HEK293 (cell line): ENCODE data around the gene HRH4.

Experiments
- CTCF ChIA-PET: fragments of 350-600 bp; formaldehyde crosslinking; extraction: SDS; loops from one replicate; lab custom pipeline; 2021; ENCODE audit warnings: antibody characterized with exemption; lab: Yijun Ruan, JAX
- POLR2A ChIA-PET: fragments of 300-600 bp; formaldehyde crosslinking; extraction: SDS; loops from one replicate; lab custom pipeline; 2020; ENCODE audit warnings: antibody characterized with exemption, inconsistent platforms; lab: Yijun Ruan, JAX
- H3K27ac ChIP-seq: fragments of 200-500 bp; sonication (Bioruptor generic); 2 replicates; pipeline ENCODE4 v1.5.1; 2014; ENCODE audit warnings: low read depth, low read length, control low read depth, inconsistent platforms; ENCODE audit errors: extremely low read depth
- H3K36me3 ChIP-seq, 2 experiments: fragments of 200-500 bp in 1 of 2; sonication (Bioruptor generic) in 1 of 2; 1 replicate in 1 of 2; 2 replicates in 1 of 2; pipeline ENCODE4 v1.5.1; 2014 to 2017; ENCODE audit warnings: inconsistent platforms in 2 of 2, low read length in 2 of 2; ENCODE audit not compliant: control insufficient read depth in 2 of 2, insufficient read depth in 1 of 2
- H3K4me1 ChIP-seq: fragments of 200-500 bp; sonication (Bioruptor generic); 2 replicates; pipeline ENCODE4 v1.5.1; 2014; ENCODE audit warnings: mild to moderate bottlenecking, low read length, inconsistent platforms; ENCODE audit not compliant: control insufficient read depth, insufficient read depth
- H3K4me3 ChIP-seq: 2 replicates; pipeline ENCODE4 v1.5.1; 2011; ENCODE audit warnings: low read depth, mild to moderate bottlenecking, control low read depth, low read length, moderate library complexity
- H3K9me3 ChIP-seq: fragments of 200-500 bp; sonication (Bioruptor generic); 2 replicates; pipeline ENCODE4 v1.5.1; 2014; ENCODE audit warnings: low read depth, low read length, inconsistent platforms; ENCODE audit not compliant: control insufficient read depth, insufficient read depth
- OSR2 ChIP-seq: fragments of 450-650 bp; formaldehyde crosslinking; IDR thresholded peaks from 2 replicates; pipeline ENCODE4 v1.5.1; 2016; ENCODE audit warnings: missing biosample characterization, missing genetic modification characterization
- PRDM10 ChIP-seq: fragments of 450-650 bp; formaldehyde crosslinking; IDR thresholded peaks from 2 replicates; pipeline ENCODE4 v1.5.1; 2016; ENCODE audit warnings: missing biosample characterization, missing genetic modification characterization
- TRIM28 ChIP-seq: IDR thresholded peaks from 2 replicates; pipeline ENCODE4 v1.6.1; 2011; ENCODE audit warnings: low read length, control low read depth, borderline replicate concordance
- WT1 ChIP-seq: fragments of 450-650 bp; formaldehyde crosslinking; IDR thresholded peaks from 2 replicates; pipeline ENCODE4 v1.5.1; 2016; ENCODE audit warnings: missing biosample characterization, missing genetic modification characterization
- YY1 ChIP-seq: fragments of 450-650 bp; formaldehyde crosslinking; IDR thresholded peaks from 2 replicates; pipeline ENCODE4 v1.5.1; 2018; ENCODE audit warnings: missing biosample characterization, missing genetic modification characterization
- ZNF121 ChIP-seq: fragments of 450-650 bp; formaldehyde crosslinking; IDR thresholded peaks from 2 replicates; pipeline ENCODE4 v1.5.1; 2016; ENCODE audit warnings: missing biosample characterization, missing genetic modification characterization
- ZNF148 ChIP-seq: fragments of 450-650 bp; formaldehyde crosslinking; IDR thresholded peaks from 2 replicates; pipeline ENCODE4 v1.5.0; 2017; ENCODE audit warnings: missing biosample characterization, missing genetic modification characterization, borderline replicate concordance
- ZNF157 ChIP-seq: fragments of 450-650 bp; formaldehyde crosslinking; IDR thresholded peaks from 2 replicates; pipeline ENCODE4 v1.5.1; 2016; ENCODE audit warnings: missing biosample characterization, missing genetic modification characterization
- ZNF169 ChIP-seq: fragments of 450-650 bp; formaldehyde crosslinking; IDR thresholded peaks from 2 replicates; pipeline ENCODE4 v1.5.1; 2016; ENCODE audit warnings: missing biosample characterization, missing genetic modification characterization
- ZNF324 ChIP-seq: fragments of 450-650 bp; formaldehyde crosslinking; IDR thresholded peaks from 2 replicates; pipeline ENCODE4 v1.5.1; 2016; ENCODE audit warnings: missing biosample characterization, missing genetic modification characterization
- ZNF350 ChIP-seq: fragments of 450-650 bp; formaldehyde crosslinking; IDR thresholded peaks from 2 replicates; pipeline ENCODE4 v1.5.0; 2017; ENCODE audit warnings: missing biosample characterization, mild to moderate bottlenecking, missing genetic modification characterization
- ZNF488 ChIP-seq: fragments of 450-650 bp; formaldehyde crosslinking; IDR thresholded peaks from 2 replicates; pipeline ENCODE4 v1.5.1; 2016; ENCODE audit warnings: missing biosample characterization, missing genetic modification characterization
- ZNF501 ChIP-seq: fragments of 450-650 bp; formaldehyde crosslinking; IDR thresholded peaks from 2 replicates; pipeline ENCODE4 v1.5.1; 2016; ENCODE audit warnings: missing biosample characterization, missing genetic modification characterization
- ZNF544 ChIP-seq: fragments of 450-650 bp; formaldehyde crosslinking; IDR thresholded peaks from 2 replicates; pipeline ENCODE4 v1.5.0; 2017; ENCODE audit warnings: missing biosample characterization, missing genetic modification characterization
- ZNF580 ChIP-seq: fragments of 450-650 bp; formaldehyde crosslinking; IDR thresholded peaks from 2 replicates; pipeline ENCODE4 v1.5.1; 2016; ENCODE audit warnings: missing biosample characterization, missing genetic modification characterization
- ZNF623 ChIP-seq: fragments of 450-650 bp; formaldehyde crosslinking; IDR thresholded peaks from 2 replicates; pipeline ENCODE4 v1.5.1; 2016; ENCODE audit warnings: missing biosample characterization, missing genetic modification characterization
- ZNF658 ChIP-seq: fragments of 450-650 bp; formaldehyde crosslinking; IDR thresholded peaks from 2 replicates; pipeline ENCODE4; 2016; ENCODE audit warnings: missing biosample characterization, missing genetic modification characterization

The HRH4 gene

GRCh38 chr18:24420551-24420950, 39.9 kb upstream of the HRH4 start (continued):
- TF ChIP-seq PRDM10 (tag by site-specific recombination), result no peak
- no peak for TF ChIP-seq ZNF544

GRCh38 chr18:24421831-24422230, 38.6 kb upstream of the HRH4 start:
- no peaks in the 10 kb centered on the region for H3K36me3 ChIP-seq
- POLR2A ChIA-PET, result interaction anchor here (1.3 kb wide), 1 partner anchor 283 kb away, joined by 3 read pairs; the partner anchor contains the start of gene CABYR

GRCh38 chr18:24426073-24426397, 34.4 kb upstream of the HRH4 start:
- CTCF ChIA-PET, result no interaction called here
- peaks cover 11 to 14% of the 10 kb centered on the region in 2 experiments for H3K36me3 ChIP-seq
- POLR2A ChIA-PET, result interaction anchor here (0.5 to 1.9 kb wide), 13 partner anchors 9 to 935 kb away, joined by 3 to 16 read pairs (median 4); partner anchors contain the start of genes CABYR and OSBPL1A
- peak overlapping the region; percentile 83 for H3K27ac ChIP-seq
- peak overlapping the region; percentile 82 for H3K4me3 ChIP-seq
- H3K4me1 ChIP-seq, result no peaks in the 10 kb centered on the region
- TF ChIP-seq OSR2 (tag by site-specific recombination) (no peak), ZNF488 (no peak), ZNF157 (tag by site-specific recombination) (0 out of 2 replicates have a peak, but pooled peaks have one; percentile 14), ZNF350 (tag by site-specific recombination) (no peak), ZNF148 (no peak), ZNF501 (tag by site-specific recombination) (no peak), TRIM28 (no peak)
- H3K9me3 ChIP-seq, result no peaks in the 10 kb centered on the region

More at GRCh38 chr18:24421831-24422230, 38.6 kb upstream of the HRH4 start:
- H3K27ac ChIP-seq, result no peak overlapping the region
- TF ChIP-seq ZNF169 (tag by site-specific recombination) (no peak), ZNF623 (no peak), ZNF658 (no peak), ZNF580 (tag by site-specific recombination) (no peak), WT1 (no peak), ZNF324 (no peak), ZNF121 (tag by site-specific recombination) (no peak), YY1 (tag by site-specific recombination) (no peak)
- TF ChIP-seq, all 188 proteins: peak for 0
- Histone ChIP-seq H3K4me1 (no peaks in the 10 kb centered on the region), H3K4me3 (no peak overlapping the region), H3K9me3 (no peaks in the 10 kb centered on the region)
- CTCF ChIA-PET, result interaction anchor here (1.0 to 2.5 kb wide), 2 partner anchors 9 to 12 kb away, joined by 3 to 8 read pairs; no protein-coding TSS in a partner anchor
